ENCODE data around the gene EFCAB6. TPM values are rescaled to one million over a fixed set of nuclear protein-coding genes. Genes with fewer than 3 reads are reported as not detected.

EFCAB6 gene
- total and polyA plus RNA-seq, 5 experiments from 2014 or later: 0.14 to 1.7 (median 0.58) TPM; not detected in 2

- DNase-seq (no peak), ATAC-seq (no peak)
- Mint-ChIP-seq H3K4me1 (no peaks in the 10 kb centered on the region), H3K4me3 (no peak overlapping the region), H3K36me3 (peaks cover 0 to 4% (median 0%) of the 10 kb centered on the region in 3 donors), H3K27me3 (peaks cover 1 to 10% (median 2%) of the 10 kb centered on the region in 5 donors), H3K27ac (no peak overlapping the region), H3K9me3 (peaks cover 0 to 21% (median 2%) of the 10 kb centered on the region in 9 donors)
- POLR2A ChIA-PET: no interaction called here
These were observed 250.5 kb downstream of the EFCAB6 start for GRCh38 chr22:43561415-43562178.

- H3K27ac Mint-ChIP-seq: no peak overlapping the region
- POLR2A ChIA-PET: no interaction called here
- H3K4me3 Mint-ChIP-seq: no peak overlapping the region
- peaks cover 0 to 4% (median 0%) of the 10 kb centered on the region in 3 donors for H3K36me3 Mint-ChIP-seq
- peaks cover 4 to 9% (median 6%) of the 10 kb centered on the region in 5 donors for H3K27me3 Mint-ChIP-seq
- peaks cover 0 to 21% (median 2%) of the 10 kb centered on the region in 9 donors for H3K9me3 Mint-ChIP-seq
- DNase-seq (no peak), ATAC-seq (no peak)
- no peaks in the 10 kb centered on the region for H3K4me1 Mint-ChIP-seq
These were observed 251.5 kb downstream of the EFCAB6 start for GRCh38 chr22:43560651-43561050.

GRCh38 chr22:43555561-43556515, 256.3 kb downstream of the EFCAB6 start:
- DNase-seq (no peak), ATAC-seq (no peak)
- H3K36me3 Mint-ChIP-seq: peaks cover 0 to 4% (median 0%) of the 10 kb centered on the region in 3 donors
- no peak overlapping the region for H3K27ac Mint-ChIP-seq
- H3K4me3 Mint-ChIP-seq: no peak overlapping the region
- POLR2A ChIA-PET: no interaction called here
- H3K27me3 Mint-ChIP-seq: peaks cover 8 to 30% (median 11%) of the 10 kb centered on the region in 5 donors
- no peaks in the 10 kb centered on the region for H3K4me1 Mint-ChIP-seq
- peaks cover 0 to 25% (median 0%) of the 10 kb centered on the region in 9 donors for H3K9me3 Mint-ChIP-seq

- Mint-ChIP-seq H3K36me3 (peaks cover 0 to 4% (median 0%) of the 10 kb centered on the region in 3 donors), H3K4me3 (no peak overlapping the region), H3K27ac (no peak overlapping the region), H3K9me3 (peaks cover 0 to 25% (median 0%) of the 10 kb centered on the region in 9 donors), H3K27me3 (peaks cover 8 to 30% (median 9%) of the 10 kb centered on the region in 5 donors), H3K4me1 (no peaks in the 10 kb centered on the region)
- POLR2A ChIA-PET: no interaction called here
- ATAC-seq (no peak), DNase-seq (no peak)
These were observed 257.3 kb downstream of the EFCAB6 start for GRCh38 chr22:43554694-43555365.

- POLR2A ChIA-PET: no interaction called here
- H3K27me3 Mint-ChIP-seq: peaks cover 5 to 30% (median 8%) of the 10 kb centered on the region in 5 donors
- H3K4me1 Mint-ChIP-seq: no peaks in the 10 kb centered on the region
- H3K4me3 Mint-ChIP-seq: no peak overlapping the region
- no peak for DNase-seq
- ATAC-seq: no peak
- peaks cover 0 to 22% (median 0%) of the 10 kb centered on the region in 9 donors for H3K9me3 Mint-ChIP-seq
- H3K27ac Mint-ChIP-seq: no peak overlapping the region
- H3K36me3 Mint-ChIP-seq: peaks cover 0 to 4% (median 0%) of the 10 kb centered on the region in 3 donors
These were observed 257.9 kb downstream of the EFCAB6 start for GRCh38 chr22:43554259-43554636.

GRCh38 chr22:43553451-43554258, 258.4 kb downstream of the EFCAB6 start:
- Mint-ChIP-seq H3K4me3 (no peak overlapping the region), H3K27ac (no peak overlapping the region), H3K27me3 (peaks cover 5 to 30% (median 8%) of the 10 kb centered on the region in 5 donors), H3K4me1 (no peaks in the 10 kb centered on the region), H3K36me3 (peaks cover 0 to 4% (median 0%) of the 10 kb centered on the region in 3 donors), H3K9me3 (peaks cover 0 to 17% (median 0%) of the 10 kb centered on the region in 9 donors)
- no peak for DNase-seq
- ATAC-seq: no peak
- POLR2A ChIA-PET: no interaction called here

- ATAC-seq (no peak), DNase-seq (no peak)
- Mint-ChIP-seq H3K4me3 (no peak overlapping the region), H3K9me3 (peaks cover 0 to 5% (median 0%) of the 10 kb centered on the region in 9 donors), H3K27ac (no peak overlapping the region), H3K4me1 (no peaks in the 10 kb centered on the region), H3K27me3 (peaks cover 4 to 24% (median 6%) of the 10 kb centered on the region in 5 donors), H3K36me3 (no peaks in the 10 kb centered on the region)
- POLR2A ChIA-PET: no interaction called here
These were observed 261.4 kb downstream of the EFCAB6 start for GRCh38 chr22:43550672-43551071.

GRCh38 chr22:43550024-43550620, 262.0 kb downstream of the EFCAB6 start:
- Mint-ChIP-seq H3K36me3 (no peaks in the 10 kb centered on the region), H3K4me3 (no peak overlapping the region), H3K9me3 (peaks cover 0 to 5% (median 0%) of the 10 kb centered on the region in 9 donors), H3K4me1 (no peaks in the 10 kb centered on the region), H3K27me3 (peaks cover under 1 to 18% (median 4%) of the 10 kb centered on the region in 5 donors), H3K27ac (no peak overlapping the region)
- ATAC-seq: no peak
- POLR2A ChIA-PET: no interaction called here
- DNase-seq: no peak

GRCh38 chr22:43546186-43546585, 265.9 kb downstream of the EFCAB6 start:
- no peak for ATAC-seq
- no peaks in the 10 kb centered on the region for H3K36me3 Mint-ChIP-seq
- no peaks in the 10 kb centered on the region for H3K4me1 Mint-ChIP-seq
- no peak overlapping the region for H3K27ac Mint-ChIP-seq
- POLR2A ChIA-PET: no interaction called here
- no peaks in the 10 kb centered on the region for H3K9me3 Mint-ChIP-seq
- peaks cover 0 to 17% (median 4%) of the 10 kb centered on the region in 5 donors for H3K27me3 Mint-ChIP-seq
- no peak for DNase-seq
- H3K4me3 Mint-ChIP-seq: no peak overlapping the region

GRCh38 chr22:43544289-43544673, 267.8 kb downstream of the EFCAB6 start:
- no peaks in the 10 kb centered on the region for H3K4me1 Mint-ChIP-seq
- peaks cover 0 to 21% (median 4%) of the 10 kb centered on the region in 5 donors for H3K27me3 Mint-ChIP-seq
- ATAC-seq (no peak), DNase-seq (no peak)
- no peak overlapping the region for H3K4me3 Mint-ChIP-seq
- no peaks in the 10 kb centered on the region for H3K36me3 Mint-ChIP-seq
- no peak overlapping the region for H3K27ac Mint-ChIP-seq
- POLR2A ChIA-PET: no interaction called here
- no peaks in the 10 kb centered on the region for H3K9me3 Mint-ChIP-seq

- Mint-ChIP-seq H3K9me3 (no peaks in the 10 kb centered on the region), H3K4me3 (no peak overlapping the region), H3K36me3 (no peaks in the 10 kb centered on the region), H3K27me3 (peaks cover 0 to 26% (median 4%) of the 10 kb centered on the region in 5 donors), H3K27ac (no peak overlapping the region), H3K4me1 (no peaks in the 10 kb centered on the region)
- DNase-seq: no peak
- POLR2A ChIA-PET: no interaction called here
- ATAC-seq: no peak
These were observed 268.4 kb downstream of the EFCAB6 start for GRCh38 chr22:43543522-43544288.
